ENCODE measurements around the gene CAP2. TPM values are rescaled to one million over a fixed set of nuclear protein-coding genes. Genes with fewer than 3 reads are reported as not detected.

The CAP2 gene
- total and polyA plus RNA-seq, 11 donors = 61.3 to 187 (median 126) TPM

- Histone ChIP-seq H3K4me3 (no peak overlapping the region), H3K9me3 (no peaks in the 10 kb centered on the region), H3K27me3 (no peaks in the 10 kb centered on the region), H3K36me3 (no peaks in the 10 kb centered on the region), H3K4me1 (peaks cover 0 to 16% (median under 1%) of the 10 kb centered on the region in 12 donors), H3K27ac (no peak overlapping the region)
- DNase-seq (no peak), ATAC-seq (no peak)
- intact Hi-C loops (cut with DNase I) = loop anchor here in 1 of 10 donors (10.0 kb wide), 1 partner anchor 209 kb away; no protein-coding TSS in a partner anchor
- WGBS, 4 donors = 92 to 96% (median 94%) methylated on average over 3 of the region's 3 CpGs
- TF ChIP-seq CTCF (IDR thresholded peaks at IDR 0.05) (no peak), POLR2A (IDR thresholded peaks at IDR 0.05) (no peak)
Measured at GRCh38 chr6:17596085-17596484, 202.7 kb downstream of the CAP2 start.

GRCh38 chr6:17599877-17600526, 206.6 kb downstream of the CAP2 start, which contains the start of gene FAM8A1:
FAM8A1 (plus strand) TSS chr6:17600302; CDS start chr6:17600410, 108 bp downstream.
- 6 to 11% (median 7%) methylated on average over 24 to 42 of the region's 42 CpGs for WGBS, 4 donors
- DNase-seq = peak; percentile 96 to 98 (median 97)
- H3K4me1 ChIP-seq = peaks cover 0 to 20% (median 13%) of the 10 kb centered on the region in 12 donors

GRCh38 chr6:17600527-17601385, 207.4 kb downstream of the CAP2 start:
- 1 to 2% (median 1%) methylated on average over 42 to 77 of the region's 77 CpGs for WGBS, 4 donors
- intact Hi-C loops (cut with DNase I) = loop anchor here in 6 of 10 donors (2.0 to 10.0 kb wide), 5 partner anchors 87 to 384 kb away; partner anchors contain the start of genes NUP153 (in 5 of the 6) and KIF13A (in 1 of the 6)
- ATAC-seq (peak in 3 of 4 donors; percentile 48 to 71 (median 70)), DNase-seq (peak; percentile 51 to 80 (median 62))
- peak overlapping the region; percentile 75 to 99 (median 94) for H3K4me3 ChIP-seq
- TF ChIP-seq POLR2A (IDR thresholded peaks at IDR 0.05) (no peak), CTCF (IDR thresholded peaks at IDR 0.05) (peak in 1 of 12 donors; percentile 18)
- H3K36me3 ChIP-seq = peaks cover 0 to 36% (median 16%) of the 10 kb centered on the region in 9 donors
- H3K27me3 ChIP-seq = no peaks in the 10 kb centered on the region
- H3K9me3 ChIP-seq = no peaks in the 10 kb centered on the region
- H3K4me1 ChIP-seq = peaks cover 0 to 20% (median 13%) of the 10 kb centered on the region in 12 donors
- H3K27ac ChIP-seq = peak overlapping the region; percentile 80 to 98 (median 95)

More at GRCh38 chr6:17599877-17600526, 206.6 kb downstream of the CAP2 start, which contains the start of gene FAM8A1:
- Histone ChIP-seq H3K9me3 (no peaks in the 10 kb centered on the region), H3K36me3 (peaks cover 0 to 28% (median 9%) of the 10 kb centered on the region in 9 donors), H3K27ac (peak within 1 kb of the TSS; percentile 80 to 98 (median 95)), H3K27me3 (no peaks in the 10 kb centered on the region), H3K4me3 (peak within 1 kb of the TSS; percentile 75 to 99 (median 94))
- intact Hi-C loops (cut with DNase I) = loop anchor here in 7 of 10 donors (2.0 to 10.0 kb wide), 6 partner anchors 87 to 385 kb away; partner anchors contain the start of genes NUP153 (in 5 of the 7) and KIF13A (in 1 of the 7)
- peak; percentile 97 to 99 (median 99) for ATAC-seq
- TF ChIP-seq CTCF (IDR thresholded peaks at IDR 0.05) (peak; percentile 37 to 75 (median 53)), POLR2A (IDR thresholded peaks at IDR 0.05) (peak in 1 of 2 donors; percentile 80)
